ENCODE results near the gene GPR78. TPM values are rescaled to one million over a fixed set of nuclear protein-coding genes. Genes with fewer than 3 reads are reported as not detected.

GPR78 gene
- total and polyA plus RNA-seq, 2 of the 4 experiments (the other 2 are of a cell fraction): under 0.01 to 0.10 TPM

DNA sequence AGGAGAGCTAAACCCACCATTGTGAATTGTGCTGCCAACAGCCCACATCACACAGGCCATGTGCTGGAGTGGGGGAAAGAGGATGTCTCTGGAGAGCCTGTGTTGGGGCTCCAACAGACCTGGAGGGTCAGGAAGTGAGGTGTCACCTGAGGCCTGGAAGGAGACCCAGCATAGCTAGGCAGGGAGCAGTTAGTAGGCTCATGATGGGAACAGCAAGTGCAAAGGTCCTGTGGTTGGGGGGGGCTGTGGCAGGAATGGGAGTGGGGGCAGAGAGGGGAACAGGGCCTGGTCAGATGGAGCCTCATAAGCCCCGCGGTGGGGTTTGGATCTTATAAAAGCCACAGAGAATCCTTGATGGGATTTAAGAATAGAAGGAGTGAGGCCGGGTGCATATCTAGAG, 35.9 kb upstream of the GPR78 start:
- Histone ChIP-seq H3K4me1 (ENCODE audit: control insufficient read depth, insufficient read depth, low read length) (peaks cover 2% of the 10 kb centered on the region; the same call in 1 of the 2 replicates), H3K4me3 (ENCODE audit: insufficient read depth, low read depth, low read length) (no peak overlapping the region), H3K4me2 (ENCODE audit: low read depth, low read length) (no peak overlapping the region), H4K5ac (ENCODE audit: low read depth, low read length) (no peak overlapping the region), H3K18ac (ENCODE audit: low read depth, low read length) (no peak overlapping the region), H2BK20ac (ENCODE audit: low read depth, low read length) (no peak overlapping the region), H2BK5ac (ENCODE audit: low read depth, low read length, poor library complexity, severe bottlenecking) (no peak overlapping the region), H2AK5ac (ENCODE audit: low read depth, low read length) (no peak overlapping the region), H2BK120ac (ENCODE audit: low read depth, low read length) (no peak overlapping the region), H3K9me3 (ENCODE audit: control insufficient read depth, insufficient read depth, low read length) (no peaks in the 10 kb centered on the region), H3K4ac (ENCODE audit: low read depth, low read length) (no peak overlapping the region), H3K23ac (ENCODE audit: low read depth, low read length) (no peak overlapping the region), H2BK15ac (ENCODE audit: low read depth, low read length) (no peak overlapping the region), H3K79me1 (ENCODE audit: low read depth in 1 of 2, low read length in 2 of 2) (no peaks in the 10 kb centered on the region), H3K9ac (ENCODE audit: low read depth, low read length) (no peak overlapping the region), H3K56ac (ENCODE audit: extremely low read depth, insufficient read depth, low read length) (no peak overlapping the region), H4K91ac (ENCODE audit: insufficient read depth, low read depth, low read length) (no peak overlapping the region), H3K9me1 (ENCODE audit: insufficient read depth, low read length) (no peaks in the 10 kb centered on the region), H3K36me3 (ENCODE audit: control insufficient read depth, insufficient read depth, low read length) (no peaks in the 10 kb centered on the region), H3K27me3 (ENCODE audit: control insufficient read depth, insufficient read depth, low read length) (peaks cover 10% of the 10 kb centered on the region; the same call in 1 of the 2 replicates), H3K14ac (replicated peaks; ENCODE audit: low read depth, low read length) (no peak overlapping the region), H2AFZ (replicated peaks; ENCODE audit: low read length, poor library complexity) (no peak overlapping the region), H2AK9ac (replicated peaks; ENCODE audit: low read depth, low read length, poor library complexity) (no peak overlapping the region), H3K27ac (ENCODE audit: insufficient read depth, low read length) (no peak overlapping the region), H4K20me1 (ENCODE audit: insufficient read depth, low read length) (no peaks in the 10 kb centered on the region), H4K8ac (ENCODE audit: low read depth in 2 of 2, low read length in 2 of 2) (no peak overlapping the region)
- dilution Hi-C loops (cut with HindIII; ENCODE audit: low sequenced_read_pairs, unreplicated experiment) (no loop called here), in situ Hi-C loops (cut with MboI; ENCODE audit: low sequenced_read_pairs) (no loop called here), intact Hi-C loops (cut with micrococcal nuclease) (no loop called here)
- no peak for ATAC-seq (ENCODE audit: low read depth)
- BruUV-seq (replicated peaks): no TSS peak
- TF ChIP-seq FOS (IDR thresholded peaks at IDR 0.05; ENCODE audit: low read depth, low read length) (no peak), RCOR1 (IDR thresholded peaks at IDR 0.05; ENCODE audit: insufficient replicate concordance, low read length) (no peak), RFX5 (IDR thresholded peaks at IDR 0.05; ENCODE audit: low read depth, low read length) (no peak), CHD1 (IDR thresholded peaks at IDR 0.05; ENCODE audit: low read depth, low read length) (no peak), CTCF (conservative IDR thresholded peaks at IDR 0.05; ENCODE audit: low read depth, low read length) (no peak), POLR2A (IDR thresholded peaks at IDR 0.05; ENCODE audit: low read depth, low read length) (no peak), CEBPB (IDR thresholded peaks at IDR 0.05; ENCODE audit: low read depth, low read length) (no peak), MXI1 (IDR thresholded peaks at IDR 0.05; ENCODE audit: borderline replicate concordance, low read depth, low read length) (no peak), RAD21 (IDR thresholded peaks at IDR 0.05; ENCODE audit: low read length) (no peak), ELK1 (IDR thresholded peaks at IDR 0.05; ENCODE audit: borderline replicate concordance, low read depth, low read length) (no peak), BHLHE40 (IDR thresholded peaks at IDR 0.05; ENCODE audit: low read depth, low read length) (no peak), SMC3 (IDR thresholded peaks at IDR 0.05; ENCODE audit: low read depth, low read length) (no peak), MAZ (IDR thresholded peaks at IDR 0.05; ENCODE audit: borderline replicate concordance, low read depth, low read length) (no peak)
- TF ChIP-seq, protein P1, sequence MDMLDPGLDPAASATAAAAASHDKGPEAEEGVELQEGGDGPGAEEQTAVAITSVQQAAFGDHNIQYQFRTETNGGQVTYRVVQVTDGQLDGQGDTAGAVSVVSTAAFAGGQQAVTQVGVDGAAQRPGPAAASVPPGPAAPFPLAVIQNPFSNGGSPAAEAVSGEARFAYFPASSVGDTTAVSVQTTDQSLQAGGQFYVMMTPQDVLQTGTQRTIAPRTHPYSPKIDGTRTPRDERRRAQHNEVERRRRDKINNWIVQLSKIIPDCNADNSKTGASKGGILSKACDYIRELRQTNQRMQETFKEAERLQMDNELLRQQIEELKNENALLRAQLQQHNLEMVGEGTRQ (IDR thresholded peaks at IDR 0.05; ENCODE audit: low read depth, low read length): no peak
- no peak for DNase-seq
- 92% methylated on average over 2 of the region's 3 CpGs; no CpG with 5 or more reads in 1 of the 2 experiments for WGBS, 2 experiments (ENCODE audit: extremely low coverage in 2 of 2, insufficient read length in 1 of 2)
- ChIA-PET CTCF (no interaction called here), POLR2A (ENCODE audit: unreplicated experiment) (no interaction called here)

Data from IMR-90 (cell line).